Measurements from ENCODE around the gene AMIGO3.

Gene AMIGO3

DNA sequence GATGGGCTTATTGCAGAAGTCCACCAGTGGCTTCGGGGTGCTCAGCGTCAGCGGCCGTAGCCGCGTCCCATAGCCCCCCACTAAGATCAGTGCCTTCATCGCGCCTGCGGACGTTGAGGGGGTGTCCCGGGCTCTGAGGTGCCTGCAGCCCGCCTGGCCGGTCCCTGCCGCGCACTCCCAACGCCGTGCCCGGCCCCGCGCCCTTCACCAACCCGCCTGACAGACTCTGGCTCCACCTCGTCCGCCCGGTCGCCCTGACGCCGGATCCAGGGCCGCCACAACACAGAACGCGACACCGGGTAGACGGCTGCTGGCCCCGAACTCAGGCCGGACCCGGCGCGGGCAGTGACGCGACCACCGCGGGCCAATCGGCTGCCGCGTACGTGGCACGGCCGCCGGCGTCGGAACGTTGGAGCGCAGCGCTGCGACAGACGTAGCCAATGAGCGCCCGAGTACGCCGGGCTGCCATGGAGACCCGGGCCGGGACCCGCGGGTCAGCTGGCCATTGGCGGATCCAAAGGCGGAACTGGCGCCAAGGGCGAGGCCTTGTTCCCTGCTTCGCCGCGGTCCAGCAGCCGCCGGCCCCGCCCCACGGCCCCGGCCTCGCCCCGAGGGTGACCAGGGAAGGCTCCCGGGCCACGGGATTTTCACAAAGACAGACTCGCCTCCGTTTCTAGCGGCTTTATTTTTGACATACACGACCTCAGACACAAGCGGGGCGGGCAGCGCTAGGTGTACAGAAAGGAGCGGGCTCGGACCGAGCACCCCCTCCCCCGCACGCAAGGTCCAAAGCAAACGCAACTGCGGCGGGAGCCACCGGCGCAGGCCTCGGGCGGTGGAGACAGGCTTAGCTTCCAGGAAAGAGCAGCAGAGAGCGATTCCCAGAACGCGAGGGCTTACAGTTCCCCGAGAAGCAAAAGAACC, 4.4 kb upstream of the AMIGO3 start, which contains the start of gene GMPPB:
TSS of gene GMPPB (minus strand) at position 324 of the 924 bp plus-strand sequence. CDS start at position 99, 225 bp downstream.
- no peak for FAIRE-seq

DNA sequence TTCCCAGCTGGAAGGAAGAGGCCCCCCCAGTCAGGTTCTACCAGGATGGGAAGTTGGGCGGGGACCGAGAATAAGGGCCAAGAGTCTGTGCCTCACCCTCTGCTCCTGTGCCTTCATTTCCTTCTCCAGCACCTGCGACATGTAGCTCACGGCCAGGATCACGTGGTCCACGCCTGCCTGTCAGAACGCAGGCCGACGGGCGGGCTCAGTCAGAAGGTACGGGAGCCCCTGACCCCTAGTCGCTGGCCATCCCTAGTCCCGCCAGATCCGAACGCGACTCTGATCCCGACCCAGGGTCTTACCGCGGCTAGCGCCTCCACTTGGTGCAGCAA, 3.8 kb upstream of the AMIGO3 start:
- no peak for FAIRE-seq

DNA sequence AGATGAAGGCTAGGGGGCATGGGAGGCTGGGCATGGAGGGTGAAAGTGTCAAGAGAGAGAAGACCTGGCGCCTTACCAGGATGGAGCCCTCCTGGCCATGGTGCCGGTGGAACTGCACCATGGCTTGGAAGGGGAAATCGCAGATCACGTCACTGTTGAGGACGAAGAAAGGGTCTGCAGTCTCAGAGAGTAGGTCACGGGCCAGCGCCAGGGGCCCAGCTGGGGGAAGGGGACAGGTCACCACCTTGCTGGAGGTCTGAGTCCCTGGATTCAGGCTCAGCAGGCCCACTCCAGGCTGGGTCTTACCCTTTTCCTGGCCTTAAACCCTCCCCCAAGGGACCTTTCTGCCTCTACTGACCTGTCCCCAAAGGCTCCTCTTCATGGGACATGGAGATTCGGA, 3.4 kb upstream of the AMIGO3 start:
- FAIRE-seq: no peak

GRCh38 chr3:49721896-49722781, 2.7 kb upstream of the AMIGO3 start:
- FAIRE-seq: no peak

DNA sequence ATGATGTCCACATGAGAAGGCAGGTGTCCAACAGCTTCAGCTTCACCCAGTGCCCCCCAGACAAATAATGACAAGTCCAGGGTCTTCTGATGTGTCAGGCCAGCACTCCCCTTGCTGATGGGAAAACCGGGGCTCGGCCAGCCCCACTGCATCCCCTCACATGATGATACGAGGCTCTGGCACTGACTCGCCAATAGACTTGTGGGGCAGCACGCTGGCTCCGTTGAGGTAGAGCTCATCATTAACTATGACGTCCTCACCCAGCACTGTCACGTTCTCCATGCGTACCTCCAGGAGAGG, 2.1 kb upstream of the AMIGO3 start:
- no peak for FAIRE-seq

DNA sequence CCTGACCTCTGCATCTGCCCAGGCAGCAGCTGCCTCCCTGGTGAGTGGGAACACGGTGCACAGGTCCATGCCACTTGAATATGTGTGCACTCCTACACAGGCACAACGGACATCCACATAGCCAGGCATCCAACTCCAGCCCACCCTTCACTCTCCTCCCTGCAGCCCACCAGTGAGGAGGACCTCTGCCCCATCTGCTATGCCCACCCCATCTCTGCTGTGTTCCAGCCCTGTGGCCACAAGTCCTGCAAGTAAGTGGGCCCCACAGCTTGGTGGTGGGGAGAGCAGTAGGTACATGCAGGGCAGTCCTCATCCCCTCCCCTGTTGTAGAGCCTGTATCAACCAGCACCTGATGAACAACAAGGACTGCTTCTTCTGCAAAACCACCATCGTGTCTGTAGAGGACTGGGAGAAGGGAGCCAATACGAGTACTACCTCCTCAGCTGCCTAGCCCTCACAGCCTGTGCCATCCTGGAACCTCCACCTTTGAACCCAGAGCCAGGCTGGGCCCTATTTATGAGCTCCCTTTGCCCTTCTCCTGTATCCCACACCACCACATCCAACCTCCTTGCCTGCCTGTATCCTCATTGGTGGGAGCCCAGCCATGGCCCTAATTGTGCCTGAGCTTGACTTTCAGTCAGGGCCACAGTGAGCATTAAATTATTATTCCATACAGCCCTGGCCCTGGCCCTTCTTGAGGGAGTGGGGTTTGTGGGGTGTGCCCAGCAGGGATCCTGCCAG, 1.5 kb upstream of the AMIGO3 start:
- FAIRE-seq: no peak

DNA sequence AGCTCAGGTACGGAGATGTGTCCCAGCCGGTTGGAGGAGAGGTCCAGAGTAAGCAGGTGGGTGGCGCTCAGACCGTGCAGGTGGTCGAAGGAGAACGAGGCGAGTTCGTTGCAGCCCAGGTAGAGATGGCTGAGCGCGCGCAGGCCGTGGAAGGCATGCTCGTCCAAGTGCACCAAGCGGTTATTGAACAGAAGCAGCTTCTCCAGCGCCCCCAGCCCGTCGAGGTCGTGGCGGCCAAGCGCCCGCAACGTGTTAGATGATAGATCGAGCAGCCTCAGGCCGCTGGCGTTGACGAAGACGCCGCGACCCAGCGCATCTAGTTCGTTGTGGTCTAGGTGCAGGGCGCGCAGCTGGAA, 648 bp downstream of the AMIGO3 start:
- FAIRE-seq: no peak

- FAIRE-seq: no peak
These were observed 1.3 kb downstream of the AMIGO3 start for GRCh38 chr3:49717959-49718857.

DNA sequence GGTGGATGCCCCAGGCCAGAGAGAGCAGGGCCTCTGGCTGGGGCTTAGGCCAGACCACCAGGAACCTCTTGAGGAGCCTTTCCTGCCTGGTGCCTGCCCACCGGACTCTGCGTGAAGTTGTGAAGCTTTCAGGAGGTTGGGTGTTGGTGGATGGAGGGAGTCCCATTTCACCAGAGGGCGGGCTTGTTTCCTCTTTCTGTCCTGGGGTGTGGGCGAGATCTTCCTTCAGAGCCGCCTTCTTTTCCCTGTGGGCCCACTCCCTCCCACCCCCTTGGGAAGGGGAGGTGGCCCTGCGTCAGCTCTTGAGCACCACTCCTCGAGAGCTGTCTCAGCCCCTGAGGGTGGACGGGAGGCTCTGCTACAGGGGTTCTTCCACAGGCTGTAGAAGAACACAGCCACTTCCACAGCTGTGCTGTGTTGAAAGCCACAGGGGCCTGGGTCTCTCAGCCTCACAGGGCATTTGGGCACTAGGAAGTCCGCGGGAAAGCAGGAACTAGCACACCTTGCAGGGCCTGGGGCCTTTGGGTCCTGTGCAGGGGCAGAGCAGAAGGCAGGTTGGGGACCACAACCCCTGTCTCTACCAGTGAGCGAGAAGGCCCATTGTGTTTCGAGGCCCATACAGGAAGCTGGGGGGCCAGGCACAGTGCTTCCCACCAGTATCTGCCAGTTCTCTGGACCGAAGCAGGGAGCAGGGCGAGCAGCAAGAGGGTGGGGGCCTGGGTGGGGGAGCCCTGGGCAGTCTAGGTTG, 2.1 kb downstream of the AMIGO3 start:
- no peak for FAIRE-seq

DNA sequence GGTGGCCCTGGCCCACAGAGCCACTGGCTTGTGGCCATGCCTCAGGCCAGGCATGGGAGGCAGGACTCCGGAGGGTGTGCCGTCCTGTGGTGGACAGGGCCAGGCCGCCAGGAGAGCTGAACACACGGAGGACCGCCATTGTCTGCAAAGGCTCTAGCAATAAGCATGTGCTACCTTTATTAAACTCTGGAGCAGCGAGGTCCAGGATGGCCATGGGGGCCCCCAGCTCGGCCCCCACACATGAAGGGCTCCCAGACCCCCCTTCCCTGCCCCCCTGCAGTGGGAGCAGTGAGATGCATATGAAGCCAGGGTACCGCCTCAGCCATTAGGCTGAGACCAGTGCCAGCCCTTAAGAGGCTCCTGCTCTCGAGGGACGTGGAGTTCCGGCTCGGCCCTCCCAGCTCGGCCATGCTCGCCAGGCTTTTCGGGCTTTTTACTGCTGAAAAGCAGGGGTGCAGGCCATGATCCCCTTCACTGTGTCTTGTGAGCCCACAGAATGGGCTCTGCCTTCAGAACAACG, 2.7 kb downstream of the AMIGO3 start:
- no peak for FAIRE-seq

GRCh38 chr3:49716169-49716568, 3.3 kb downstream of the AMIGO3 start:
- FAIRE-seq: no peak

DNA sequence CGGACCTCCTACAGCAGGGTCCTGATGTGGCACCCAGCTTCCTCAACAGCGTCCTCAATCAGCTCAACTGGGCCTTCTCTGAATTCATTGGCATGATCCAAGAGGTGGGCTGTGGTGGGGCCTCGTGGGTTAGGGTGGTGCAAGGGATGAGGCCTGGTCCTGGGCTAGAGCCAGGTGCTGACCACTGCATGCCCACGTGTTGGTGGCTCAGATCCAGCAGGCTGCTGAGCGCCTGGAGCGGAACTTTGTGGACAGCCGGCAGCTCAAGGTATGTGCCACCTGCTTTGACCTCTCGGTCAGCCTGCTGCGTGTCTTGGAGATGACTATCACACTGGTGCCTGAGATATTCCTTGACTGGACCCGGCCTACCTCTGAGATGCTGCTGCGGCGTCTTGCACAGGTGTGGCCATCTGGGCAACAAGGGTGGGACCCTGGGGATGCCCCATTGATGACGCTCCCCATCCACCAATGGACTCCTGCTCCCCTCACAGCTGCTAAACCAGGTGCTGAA, 3.8 kb downstream of the AMIGO3 start:
- no peak for FAIRE-seq

GRCh38 chr3:49714728-49715550, 4.5 kb downstream of the AMIGO3 start:
- no peak for FAIRE-seq

GRCh38 chr3:49713336-49714105, 6.0 kb downstream of the AMIGO3 start:
- no peak for FAIRE-seq

- FAIRE-seq: no peak
These were observed 6.7 kb downstream of the AMIGO3 start for GRCh38 chr3:49712631-49713317.

- no peak for FAIRE-seq
These were observed 7.3 kb downstream of the AMIGO3 start for GRCh38 chr3:49712166-49712565.

- FAIRE-seq: no peak
These were observed 8.0 kb downstream of the AMIGO3 start for GRCh38 chr3:49711489-49711888.

DNA sequence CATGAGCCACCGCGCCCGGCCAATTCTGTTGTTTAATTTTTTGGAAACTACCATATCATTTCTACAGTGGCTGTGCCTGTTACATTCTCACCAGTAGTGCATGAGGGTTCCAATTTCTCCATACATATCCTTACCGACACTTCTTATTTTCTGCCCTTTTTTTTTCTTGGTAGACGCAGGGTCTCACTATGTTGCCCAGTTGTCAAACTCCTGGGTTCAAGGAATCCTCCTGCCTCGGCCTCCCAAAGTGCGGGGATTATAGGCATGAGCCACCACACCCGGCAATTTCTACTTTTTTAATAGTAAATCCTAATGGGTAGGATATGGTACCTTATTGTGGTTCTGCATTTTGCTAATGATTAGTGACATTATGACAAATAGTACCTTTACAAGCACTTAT, 9.6 kb downstream of the AMIGO3 start:
- FAIRE-seq: no peak

GRCh38 chr3:49707113-49707480, 12.4 kb downstream of the AMIGO3 start:
- FAIRE-seq: no peak
